HG03378 (cell line): ENCODE results near the gene HERC2.
"Not testable (repeated sequence)": the region's sequence is repeated elsewhere in the genome, so short reads cannot be mapped to it uniquely, and the experiment has no call there.

Experiments
- ATAC-seq: cut with Tn5 transposase; IDR thresholded peaks from one replicate; pipeline ENCODE4 v1.9.1; 2021; ENCODE audit warnings: mild to moderate bottlenecking, moderate library complexity; ENCODE audit not compliant: unreplicated experiment

Gene HERC2

GRCh38 chr15:28286031-28286430 is 35.9 kb downstream of the HERC2 start:
- no peak for ATAC-seq

DNA sequence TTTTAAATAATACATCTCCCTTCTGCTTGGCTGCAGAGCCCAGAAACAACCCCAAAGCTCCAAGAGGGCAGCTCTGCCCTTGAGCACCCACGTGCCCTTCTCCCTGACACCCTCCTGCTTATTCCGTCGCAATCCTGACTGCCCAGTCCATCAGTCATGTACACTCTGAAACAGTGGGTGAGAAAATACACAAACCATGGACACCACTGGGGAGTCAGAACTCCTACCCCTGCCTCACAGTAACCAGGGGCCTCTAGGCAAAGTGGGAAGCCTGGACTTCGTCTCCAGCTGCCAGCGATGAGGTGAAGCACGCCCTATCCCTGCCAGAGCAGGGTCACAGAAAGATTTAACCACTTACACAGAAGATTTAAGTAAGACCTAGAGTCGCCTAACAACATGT is 40.1 kb downstream of the HERC2 start:
- no peak for ATAC-seq

GRCh38 chr15:28274635-28275034 is 47.3 kb downstream of the HERC2 start:
- ATAC-seq = no peak

- ATAC-seq = no peak
Observed at GRCh38 chr15:28273873-28274610, 47.9 kb downstream of the HERC2 start.

GRCh38 chr15:28273468-28273867 is 48.5 kb downstream of the HERC2 start:
- ATAC-seq = no peak

DNA sequence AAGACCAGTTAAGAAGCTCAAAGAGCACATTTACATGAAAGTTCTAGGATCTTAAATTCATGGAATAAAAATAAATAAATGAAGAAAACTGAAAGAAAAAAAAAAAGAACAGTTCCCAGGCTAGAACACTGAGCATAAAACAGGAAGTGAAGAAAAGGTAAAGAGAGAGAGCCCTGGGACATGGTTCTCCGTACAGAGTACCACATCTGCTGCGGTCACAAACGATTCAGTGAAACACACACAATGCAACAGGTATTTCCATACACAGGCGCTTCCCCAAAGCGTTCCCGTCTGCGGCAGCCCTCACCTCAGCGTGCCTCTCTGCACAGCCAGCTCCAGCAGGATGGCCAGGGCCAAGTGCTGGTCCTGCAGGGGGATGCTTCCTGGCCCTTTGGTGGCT is 49.4 kb downstream of the HERC2 start:
- no peak for ATAC-seq

DNA sequence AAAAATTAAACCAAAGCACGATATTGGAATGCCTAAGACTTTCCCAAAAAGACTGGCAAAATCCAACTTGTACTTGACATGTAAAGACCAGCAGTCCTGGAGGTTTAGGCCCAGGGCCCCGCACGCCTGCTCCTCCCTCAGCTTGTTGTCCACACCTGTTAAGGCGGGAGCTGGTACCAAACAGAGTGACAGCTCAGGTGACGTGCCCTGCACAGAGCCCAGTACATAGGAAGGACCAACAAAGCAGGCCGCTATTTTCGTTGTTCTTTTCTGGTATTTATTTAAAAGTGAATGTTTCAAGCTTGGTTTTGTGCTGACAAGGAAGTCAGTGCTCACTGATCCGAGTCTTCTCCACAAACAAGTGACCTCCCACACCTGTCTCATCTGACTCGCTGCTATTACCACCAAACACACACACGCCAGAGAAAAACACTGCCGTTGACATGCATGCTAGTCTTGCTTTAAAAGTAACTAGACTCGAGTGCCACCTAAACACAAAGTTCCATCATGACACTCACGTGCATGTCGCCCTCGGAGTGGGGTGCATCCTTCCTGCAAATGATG is 50.2 kb downstream of the HERC2 start:
- ATAC-seq = no peak

- ATAC-seq = no peak
Observed at GRCh38 chr15:28269097-28269496, 52.9 kb downstream of the HERC2 start.

GRCh38 chr15:28267727-28268126 is 54.3 kb downstream of the HERC2 start:
- no peak for ATAC-seq

DNA sequence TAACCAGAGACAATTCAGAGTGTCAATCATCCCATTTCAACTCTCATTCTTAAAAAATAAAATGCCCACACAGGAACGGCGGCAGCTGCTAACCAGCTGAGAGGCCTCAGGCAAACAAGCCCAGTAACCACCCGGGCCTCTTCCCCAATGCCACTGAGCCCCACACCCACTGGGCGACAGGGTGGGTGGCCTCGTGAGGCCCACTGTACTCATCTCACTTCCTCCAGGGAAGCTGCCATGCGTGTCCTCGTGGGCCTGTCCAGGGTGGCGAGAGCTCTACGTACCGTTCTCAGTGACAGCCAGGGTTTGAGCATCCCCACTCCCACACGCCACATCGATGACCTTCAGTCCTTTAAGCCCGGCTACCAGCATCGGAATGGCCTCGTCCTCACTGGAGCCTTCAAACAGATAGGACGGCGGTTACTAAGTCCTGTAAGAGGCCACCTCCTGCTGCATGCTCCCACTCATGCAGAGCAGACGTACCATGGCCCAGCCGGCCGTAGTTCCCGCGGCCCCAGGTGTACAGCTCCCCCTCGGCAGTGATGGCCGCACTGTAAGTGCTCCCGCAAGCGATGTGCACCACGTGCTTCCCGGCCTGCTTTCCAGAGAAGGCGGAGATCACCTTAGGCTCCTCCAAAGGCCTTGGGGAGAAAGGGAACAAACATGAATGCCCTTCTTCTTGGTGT is 56.5 kb downstream of the HERC2 start:
- no peak for ATAC-seq

DNA sequence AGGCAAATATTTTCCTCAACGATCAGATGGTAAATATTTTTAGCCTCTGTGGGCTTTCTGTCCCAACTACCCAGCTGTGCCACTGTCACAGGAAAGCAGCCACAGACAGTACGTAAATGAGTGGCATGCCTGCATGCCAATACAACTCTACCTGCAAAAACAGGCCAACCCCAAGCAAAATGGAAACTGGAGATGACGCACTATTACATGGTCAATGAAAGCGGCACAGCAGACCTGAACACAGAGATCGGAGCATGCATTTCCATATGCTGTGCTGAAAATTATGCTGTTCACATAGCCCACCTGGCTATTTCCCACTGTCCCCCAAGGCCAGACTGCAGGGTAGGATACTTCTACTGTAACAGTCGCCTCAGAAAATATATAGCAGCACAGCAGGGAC is 57.8 kb downstream of the HERC2 start:
- ATAC-seq = no peak

DNA sequence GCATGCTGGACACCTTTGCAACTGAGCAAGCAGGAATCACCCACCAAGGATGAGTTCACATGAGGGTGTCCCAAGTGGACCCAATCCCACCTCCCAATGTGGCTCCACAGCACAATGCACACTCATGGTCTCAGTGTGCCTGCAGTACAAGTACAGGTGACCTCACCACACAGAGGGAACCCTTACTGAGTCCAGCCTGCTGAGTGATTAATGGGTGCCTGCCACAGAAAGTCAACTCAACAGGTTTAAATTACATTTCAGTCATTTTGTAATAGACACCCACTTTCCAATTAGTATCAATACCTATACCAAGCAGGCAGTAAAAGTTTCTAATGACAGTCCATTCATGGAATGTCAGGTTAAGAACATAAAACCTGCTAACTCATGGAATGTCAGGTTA is 59.5 kb downstream of the HERC2 start:
- no peak for ATAC-seq

DNA sequence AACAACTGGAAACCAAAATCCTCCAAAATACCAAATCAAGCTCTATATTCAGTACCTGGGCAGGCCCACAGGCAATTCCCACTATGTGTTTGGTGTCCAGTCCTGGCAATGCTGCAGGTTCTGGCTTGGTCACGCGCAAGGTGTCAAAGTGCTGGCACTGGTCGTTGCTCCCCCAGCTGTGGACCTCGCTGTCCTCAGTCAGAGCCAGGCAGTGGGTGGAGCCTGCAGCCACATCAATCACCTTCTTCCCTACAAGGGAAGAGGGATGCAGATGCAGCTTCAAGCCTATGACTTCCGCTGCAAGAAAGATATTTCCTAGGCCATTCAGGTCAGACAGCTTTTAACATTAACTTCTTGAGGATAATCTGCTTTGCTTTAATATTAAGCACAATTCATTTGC is 61.3 kb downstream of the HERC2 start:
- no peak for ATAC-seq

GRCh38 chr15:28260317-28260716 is 61.7 kb downstream of the HERC2 start:
- ATAC-seq = no peak

DNA sequence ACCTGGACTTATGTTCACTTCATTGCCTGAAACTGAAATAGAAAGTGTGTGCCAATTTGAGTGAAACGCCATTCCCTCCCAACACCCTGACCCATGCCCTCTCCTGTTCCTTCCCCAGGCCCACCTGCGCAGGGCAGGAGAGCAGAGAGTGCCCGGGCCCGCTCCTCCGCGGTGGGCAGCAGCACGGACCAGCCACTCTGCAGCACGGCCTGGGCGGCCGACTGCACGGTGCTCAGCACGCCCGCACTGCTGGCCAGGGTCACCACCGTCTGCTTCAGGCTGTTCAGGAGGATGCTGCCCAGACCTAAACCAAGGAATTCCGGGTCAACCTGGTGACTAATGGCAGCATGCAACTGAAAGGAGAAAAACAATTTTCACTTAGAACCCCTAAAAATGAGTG is 66.0 kb downstream of the HERC2 start:
- no peak for ATAC-seq

DNA sequence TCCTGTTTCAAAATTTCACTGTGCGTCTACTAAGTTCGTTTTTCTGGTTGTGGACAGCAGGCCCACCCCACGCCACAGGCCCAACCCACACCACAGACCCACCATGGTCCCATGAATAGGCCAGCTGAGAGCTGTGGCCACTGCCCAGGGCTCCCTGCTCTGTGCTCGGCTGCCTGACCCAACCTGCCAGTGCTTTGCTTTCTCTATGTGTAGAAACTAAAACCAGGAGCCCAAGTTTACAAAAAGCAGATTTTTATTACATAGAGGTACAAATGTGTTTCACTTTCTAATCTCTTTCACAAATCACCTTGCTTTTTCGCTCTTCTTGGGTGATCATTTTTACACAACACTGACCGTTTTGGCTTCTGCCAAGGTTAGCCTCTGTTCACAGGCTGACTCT is 69.1 kb downstream of the HERC2 start:
- no peak for ATAC-seq

DNA sequence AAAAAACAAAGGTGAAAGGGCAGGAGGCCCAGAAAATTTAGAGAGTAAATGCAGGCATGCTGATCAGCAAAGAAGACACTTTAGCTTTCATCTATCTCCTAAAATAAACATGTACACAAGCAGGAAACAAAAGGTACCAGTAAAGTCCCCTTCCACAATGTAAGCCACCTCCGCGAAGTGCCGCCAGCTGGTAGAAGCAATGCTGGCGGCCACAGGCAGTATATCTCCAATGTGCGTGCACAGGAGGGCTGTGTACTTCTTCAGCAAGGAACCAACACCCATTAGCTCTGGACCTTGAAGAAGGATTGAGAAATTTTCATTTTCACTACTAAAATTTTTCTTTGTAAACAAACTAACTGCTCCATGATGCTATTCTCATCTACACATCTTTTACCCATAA is 75.4 kb downstream of the HERC2 start:
- ATAC-seq = no peak

DNA sequence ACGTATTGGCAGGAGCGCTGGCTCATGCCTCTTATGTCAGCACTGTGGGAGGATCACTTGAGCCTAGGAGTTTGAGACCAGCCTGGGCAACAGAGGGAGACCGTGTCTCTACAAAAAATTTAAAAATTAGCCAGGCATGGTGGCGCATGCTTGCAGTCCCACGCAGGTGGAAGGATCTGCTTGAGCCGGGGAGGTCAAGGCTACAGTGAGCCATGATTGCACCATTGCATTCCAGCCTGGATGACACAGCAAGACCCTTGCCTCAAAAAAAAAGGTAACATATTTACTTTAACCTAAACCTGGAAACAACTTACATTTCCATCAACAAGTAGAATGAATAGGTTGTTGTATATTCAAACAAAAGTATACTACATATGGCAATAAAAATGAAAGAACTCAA is 78.1 kb downstream of the HERC2 start:
- no peak for ATAC-seq

DNA sequence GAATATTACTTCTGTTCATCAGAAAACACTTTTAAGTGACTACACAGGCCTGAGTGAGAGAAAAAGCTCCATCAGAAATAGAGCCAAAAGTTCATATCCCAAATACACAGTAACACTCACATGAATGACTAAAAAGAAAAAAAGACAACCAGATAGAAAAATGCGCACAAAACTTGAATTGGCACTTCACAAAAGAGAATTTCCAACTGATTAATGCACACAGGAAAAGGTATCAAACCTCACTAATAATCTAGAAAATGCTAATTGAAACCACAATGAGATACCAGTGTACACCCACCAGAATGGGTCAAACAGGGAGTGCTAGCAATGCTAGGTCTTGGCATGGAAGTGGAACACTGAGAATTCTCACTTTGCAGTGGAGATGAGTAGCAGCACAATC is 78.6 kb downstream of the HERC2 start:
- no peak for ATAC-seq

- not testable (repeated sequence) for ATAC-seq
Observed at GRCh38 chr15:28238296-28238695, 83.7 kb downstream of the HERC2 start.

GRCh38 chr15:28231743-28232142 is 90.2 kb downstream of the HERC2 start:
- ATAC-seq = not testable (repeated sequence)

DNA sequence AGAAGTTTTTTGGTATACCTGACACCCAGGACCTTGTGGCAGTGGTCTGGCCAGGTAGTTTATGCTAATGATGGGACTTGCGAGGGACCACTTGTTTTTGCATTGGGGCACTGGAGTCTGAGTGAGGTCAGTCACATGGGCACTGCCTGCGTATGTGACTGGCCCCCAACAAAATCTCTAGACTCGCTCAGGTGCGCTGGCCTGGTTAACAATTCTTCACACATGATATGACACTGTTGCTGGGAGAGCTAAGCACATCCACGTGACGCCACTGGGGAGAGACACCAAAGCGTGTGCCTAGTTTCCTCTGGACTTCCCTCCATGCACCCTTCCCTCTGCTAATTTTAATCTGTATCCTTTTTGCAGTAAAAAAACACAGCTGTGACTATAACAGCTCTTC is 90.6 kb downstream of the HERC2 start:
- not testable (repeated sequence) for ATAC-seq
